OCI-M2 (cell line): Measurements from ENCODE around the gene MIB2.
"Not testable (repeated sequence)": the region's sequence is repeated elsewhere in the genome, so short reads cannot be mapped to it uniquely, and the experiment has no call there.

Experiments used
- DNase-seq: peaks from one replicate; lab custom pipeline; 2025; ENCODE audit not compliant: unreplicated experiment; lab: John Stamatoyannopoulos, UW

Gene MIB2

DNA sequence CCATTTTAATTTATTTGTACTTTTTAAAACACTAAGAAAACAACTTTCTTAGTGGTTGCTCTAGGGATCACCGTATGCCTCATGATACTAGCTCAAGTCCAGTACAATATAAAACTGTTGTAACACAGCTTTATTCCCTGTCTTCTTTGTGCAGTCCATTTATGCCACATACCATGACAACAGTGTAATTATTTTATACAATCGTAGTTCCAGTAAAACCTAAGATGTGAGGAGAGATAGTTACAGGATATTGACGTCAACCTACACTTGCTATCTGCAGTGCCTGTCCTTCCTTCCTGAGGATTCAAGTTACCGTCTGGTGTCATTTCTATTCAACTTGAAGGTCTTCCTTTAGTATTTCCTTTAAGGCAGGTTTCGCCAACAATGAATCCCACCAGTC, 31.0 kb downstream of the MIB2 start:
- DNase-seq: not testable (repeated sequence)

DNA sequence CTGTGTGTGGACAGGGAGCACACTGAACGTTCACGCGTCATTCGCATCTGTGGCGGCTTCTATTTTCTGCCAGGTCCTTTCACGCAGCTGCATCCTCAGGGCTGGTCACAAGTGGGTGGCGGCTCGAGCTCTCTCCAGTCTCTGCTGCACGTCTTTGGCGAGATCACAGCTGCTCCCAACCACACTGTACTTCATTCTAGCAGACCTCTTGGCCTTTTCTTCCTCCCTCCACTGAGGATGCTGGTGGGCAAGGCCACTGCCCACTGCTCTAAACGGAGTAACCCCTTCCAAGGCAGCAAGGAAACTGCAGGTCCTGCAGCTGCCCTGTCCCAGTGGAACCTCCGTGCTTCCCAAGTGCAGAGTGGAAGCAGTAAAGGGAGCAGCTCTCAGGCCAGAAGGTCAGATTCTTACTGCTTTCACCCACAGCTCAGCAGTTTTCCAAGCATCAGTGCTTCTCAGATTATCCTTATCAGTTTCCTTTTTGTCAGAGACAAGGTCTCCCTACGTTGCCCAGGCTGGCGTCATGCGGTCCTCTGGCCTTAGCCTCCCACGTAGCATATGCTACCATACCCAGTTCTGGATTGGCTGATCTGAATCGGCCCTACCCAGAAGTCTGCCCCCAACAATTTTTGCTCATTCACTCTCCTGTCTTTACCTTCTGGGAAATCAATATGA, 32.4 kb downstream of the MIB2 start:
- DNase-seq: peak; percentile 2

GRCh38 chr1:1648265-1648664, 33.0 kb downstream of the MIB2 start:
- DNase-seq: not testable (repeated sequence)

GRCh38 chr1:1658583-1659549, 43.6 kb downstream of the MIB2 start, which contains the start of gene CDK11B:
Gene CDK11B (minus strand): TSS chr1:1659004. CDS start chr1:1657485, 1,519 bp downstream.
- DNase-seq: peak; percentile 50

DNA sequence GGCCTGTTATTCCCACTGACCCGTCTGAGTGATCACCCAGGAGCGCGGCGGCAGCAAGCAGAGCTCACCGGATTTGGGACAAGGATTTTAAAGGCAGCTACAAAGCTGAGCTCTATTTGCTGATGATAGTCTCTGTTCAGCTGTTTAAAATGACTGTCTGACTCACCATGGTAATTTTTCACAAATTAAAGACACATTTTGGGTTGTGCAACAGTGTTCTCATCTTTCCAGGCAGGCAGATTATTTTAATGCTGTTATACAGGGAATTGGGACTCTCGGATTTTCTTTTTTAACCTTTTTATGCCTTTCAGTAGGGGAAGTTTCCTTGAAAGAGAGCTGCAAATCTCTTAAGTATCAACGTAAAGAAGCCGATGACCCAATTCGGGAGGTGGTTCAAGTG, 47.1 kb downstream of the MIB2 start:
- not testable (repeated sequence) for DNase-seq

- not testable (repeated sequence) for DNase-seq
Measured at GRCh38 chr1:1662830-1663560, 47.7 kb downstream of the MIB2 start.

DNA sequence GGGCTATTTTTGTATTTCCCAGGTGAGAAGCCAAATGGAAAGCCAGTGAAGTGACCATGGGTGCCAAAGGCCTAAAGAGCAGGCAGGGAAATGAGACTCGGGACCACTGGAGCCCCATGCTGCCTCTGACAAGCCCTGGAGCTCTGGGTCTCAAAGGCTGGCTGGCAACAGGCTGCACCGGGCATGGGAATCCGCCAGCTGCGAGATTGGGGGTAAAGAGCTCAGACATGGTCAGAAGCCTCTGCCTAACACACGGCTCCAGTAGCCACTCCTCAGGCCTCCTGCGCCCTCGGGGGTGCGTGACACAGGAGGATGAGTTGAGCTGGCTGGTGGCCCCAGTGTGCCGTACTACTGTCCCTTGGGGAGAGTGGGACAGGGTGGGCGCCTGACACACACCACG, 49.0 kb downstream of the MIB2 start:
- not testable (repeated sequence) for DNase-seq

DNA sequence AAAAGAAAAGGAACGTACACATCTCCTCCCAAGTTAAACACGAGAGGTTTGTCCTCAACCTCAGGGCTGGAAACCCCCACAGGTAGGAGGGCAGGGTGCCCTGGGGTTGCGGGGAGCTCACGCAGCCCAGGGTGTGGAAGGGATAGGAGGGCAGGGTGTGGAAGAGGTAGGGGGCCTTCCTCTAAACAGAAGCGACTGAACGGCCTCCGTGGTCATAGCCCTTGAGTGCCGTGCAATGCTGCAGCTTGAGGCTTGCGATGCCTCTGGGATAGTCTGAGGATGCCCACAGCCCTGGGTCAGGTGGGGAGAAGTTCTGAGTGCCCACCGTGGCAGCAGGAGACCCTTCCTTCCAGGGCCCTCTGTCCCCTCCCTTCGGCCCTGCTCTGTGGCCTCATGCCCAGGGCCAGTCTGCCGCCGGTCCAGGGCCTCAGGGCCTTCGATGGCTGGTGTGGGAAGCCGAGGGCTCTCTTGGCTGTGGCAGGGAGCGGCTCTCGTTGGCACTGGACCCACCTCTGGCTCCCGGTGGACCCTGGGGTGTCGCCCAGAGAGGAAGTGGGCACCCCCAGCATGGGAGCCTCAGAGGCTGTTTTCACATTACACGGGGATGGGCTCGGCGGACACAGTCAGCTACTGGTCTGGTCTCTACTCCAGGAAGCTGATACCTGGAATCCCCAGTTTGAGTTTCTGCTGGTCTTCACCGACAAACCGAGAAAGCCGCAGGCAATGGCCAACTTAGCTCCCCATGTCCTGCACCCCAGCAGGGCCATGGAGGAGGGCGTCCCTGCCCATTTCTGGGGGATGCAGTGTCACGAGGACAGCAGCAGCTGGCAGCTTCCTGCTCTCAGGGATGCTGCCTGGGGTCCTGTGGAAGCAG, 49.9 kb downstream of the MIB2 start:
- DNase-seq: no peak

DNA sequence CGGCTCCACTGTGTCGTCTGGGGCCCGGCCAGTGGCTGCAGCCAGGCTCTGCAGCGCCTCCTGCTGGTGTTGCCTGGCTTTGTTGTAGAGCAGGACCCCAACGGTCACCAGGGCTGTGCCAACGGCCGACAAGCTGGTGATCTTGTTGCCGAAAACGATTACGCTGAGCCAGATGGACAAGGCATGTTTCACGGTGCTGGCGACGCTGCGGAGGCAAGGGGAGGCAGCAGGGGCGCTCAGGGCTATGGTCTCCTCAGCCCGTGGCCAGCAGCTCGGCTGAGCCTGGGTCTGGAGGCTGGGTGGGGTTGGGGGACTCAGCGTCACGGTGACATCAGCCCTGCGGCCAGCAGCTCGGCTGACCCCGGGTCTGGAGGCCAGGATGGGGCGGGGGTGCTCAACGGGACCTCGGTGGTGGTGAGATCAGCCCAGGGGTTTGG, 50.5 kb downstream of the MIB2 start:
- DNase-seq: no peak

DNA sequence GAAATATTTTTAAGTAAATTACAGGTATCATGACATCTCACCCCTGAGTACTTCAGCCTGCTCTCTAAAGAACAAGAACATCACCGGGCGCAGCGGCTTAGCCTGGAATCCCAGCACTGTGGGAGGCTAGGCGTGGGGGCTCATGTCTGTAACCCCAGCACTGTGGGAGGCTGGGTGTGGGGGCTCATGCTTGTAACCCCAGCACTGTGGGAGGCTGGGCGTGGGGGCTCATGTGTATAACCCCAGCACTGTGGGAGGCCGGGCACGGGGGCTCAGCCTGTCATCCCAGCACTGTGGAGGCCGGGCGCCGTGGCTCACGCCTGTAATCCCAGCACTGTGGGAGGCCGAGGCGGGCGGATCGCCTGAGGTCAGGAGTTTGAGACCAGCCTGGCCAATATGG, 51.2 kb downstream of the MIB2 start:
- no peak for DNase-seq

DNA sequence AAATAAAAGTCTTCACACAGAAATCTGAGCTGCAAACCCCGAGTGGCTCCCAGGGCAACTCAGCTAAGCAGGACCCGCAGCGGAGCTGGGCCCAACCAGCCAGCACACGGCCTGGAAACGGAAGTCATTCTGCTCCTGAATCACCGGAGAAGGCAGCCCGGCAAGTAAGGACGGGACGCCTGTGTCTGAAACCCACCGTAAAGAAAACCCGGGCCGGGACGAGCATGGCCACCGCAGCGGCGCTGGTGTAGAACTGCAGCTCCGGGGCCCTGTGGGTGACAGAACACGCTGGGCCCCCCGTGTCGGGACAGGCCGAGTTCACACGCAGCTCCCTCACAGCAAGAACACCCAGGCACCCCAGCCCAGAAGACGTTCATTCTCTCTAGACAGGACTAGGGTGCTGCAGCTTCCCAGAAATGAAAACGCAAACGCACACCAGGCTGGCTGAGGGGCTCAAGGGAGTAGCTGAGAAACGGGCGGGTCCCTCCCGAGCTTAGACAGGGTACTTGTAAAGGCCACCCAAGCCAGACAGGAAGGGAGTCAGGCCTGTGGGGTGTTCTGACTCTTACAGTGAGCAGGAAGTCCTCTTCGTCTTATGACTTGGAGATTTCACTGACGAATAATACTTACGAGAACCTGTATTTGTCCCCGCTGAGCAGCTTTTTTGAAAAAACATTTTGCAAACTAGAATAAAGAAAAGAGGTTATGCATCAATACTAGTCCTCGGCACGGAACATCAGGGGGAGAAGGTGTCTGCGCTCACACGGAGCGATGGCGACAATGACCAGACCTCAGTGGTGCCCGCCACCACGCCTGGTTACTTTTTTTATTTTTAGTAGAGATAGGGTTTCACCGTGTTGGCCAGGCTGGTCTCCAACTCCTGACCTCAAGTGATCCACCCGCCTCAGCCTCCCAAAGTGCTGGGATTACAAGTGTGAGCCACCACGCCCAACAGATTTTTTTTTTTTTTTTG, 54.5 kb downstream of the MIB2 start:
- no peak for DNase-seq

DNA sequence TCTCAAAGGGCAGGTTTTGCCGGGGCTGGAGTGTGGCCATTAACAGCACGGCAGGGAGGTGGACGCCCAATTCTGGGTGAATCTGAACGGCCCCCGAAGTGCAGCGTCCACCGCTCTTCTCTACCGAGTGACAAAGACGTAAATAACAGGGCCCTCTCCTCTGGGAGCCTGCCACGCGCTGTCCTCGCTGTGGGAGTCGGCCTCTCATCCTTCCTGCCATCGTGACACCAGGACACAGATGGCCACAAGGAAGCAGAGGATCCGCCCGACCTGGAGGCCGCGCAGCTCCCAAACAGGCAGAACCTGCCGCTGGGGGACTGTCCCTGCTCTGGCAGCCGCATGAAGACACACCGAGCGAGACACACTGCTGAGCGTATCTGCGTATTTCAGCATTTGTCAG, 55.6 kb downstream of the MIB2 start:
- DNase-seq: no peak

DNA sequence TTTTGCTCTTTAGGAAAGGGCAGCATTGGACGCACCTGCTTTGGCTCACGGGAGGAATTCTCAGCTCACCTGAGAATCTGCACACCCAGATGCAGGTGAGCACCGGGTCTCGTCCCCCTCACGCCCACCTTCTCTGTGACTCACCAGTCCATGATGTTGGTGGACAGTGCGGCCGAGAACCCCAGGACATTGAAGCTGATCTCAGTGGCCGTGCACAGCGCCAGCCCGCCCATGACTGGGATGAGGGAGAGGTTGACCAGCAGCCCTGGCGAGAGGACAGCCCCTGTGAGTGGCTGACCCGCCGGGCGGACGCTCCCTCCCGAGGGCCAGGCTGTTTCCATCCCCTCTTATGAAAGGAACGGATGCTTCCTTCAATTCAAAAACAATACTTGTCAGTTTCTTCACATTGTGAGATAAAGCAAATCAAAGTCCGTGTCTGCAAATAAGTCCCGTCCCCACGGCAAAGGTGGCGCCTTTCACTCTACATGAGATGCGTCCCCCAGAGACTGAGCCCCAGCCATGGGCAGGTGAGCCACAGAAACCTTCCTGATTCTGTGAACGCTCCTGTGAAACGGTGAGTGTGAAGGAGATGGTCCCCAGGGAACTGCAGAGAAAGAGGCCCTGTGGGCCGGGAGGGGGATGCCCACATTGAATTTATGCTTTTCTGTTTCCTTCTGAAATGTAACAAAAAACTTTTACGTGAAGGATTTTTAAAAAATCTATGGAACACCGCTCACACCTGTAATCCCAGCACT, 56.2 kb downstream of the MIB2 start:
- no peak for DNase-seq

DNA sequence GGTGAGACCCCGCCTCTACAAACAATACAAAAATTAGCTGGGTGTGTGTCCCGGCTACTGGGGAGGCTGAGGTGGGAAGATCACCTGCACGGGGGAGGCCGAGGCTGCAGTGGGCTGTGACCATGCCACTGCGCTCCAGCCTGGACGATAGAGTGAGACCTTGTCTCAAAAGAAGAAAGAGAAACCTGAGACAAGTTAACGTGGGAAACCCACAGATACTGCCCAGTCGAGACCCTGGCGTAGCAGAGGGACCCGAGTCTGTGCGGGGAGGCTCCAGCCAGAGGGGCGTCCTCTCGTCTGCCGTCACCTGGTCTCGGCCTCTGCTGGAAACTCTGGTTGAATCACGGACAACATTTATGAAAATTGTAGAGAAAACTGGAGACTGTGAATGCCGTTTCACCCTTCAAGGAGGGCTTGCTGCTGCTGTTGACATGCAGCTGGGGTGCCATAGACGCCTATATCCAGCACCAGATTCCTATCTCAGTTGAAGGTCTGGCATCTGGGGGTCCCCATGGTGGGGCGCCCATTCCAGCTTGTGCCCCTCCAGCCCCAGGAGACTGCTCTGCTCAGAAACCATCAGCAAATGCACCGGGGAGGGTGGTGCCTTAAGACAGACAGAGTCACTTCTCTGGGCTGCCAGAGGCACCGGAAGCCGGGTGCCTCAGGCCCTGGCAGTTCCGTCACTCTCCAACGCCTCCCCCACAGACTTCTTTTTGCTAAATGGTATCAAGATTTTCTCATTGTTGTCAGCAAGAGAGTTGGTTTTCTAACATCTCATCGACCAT, 57.1 kb downstream of the MIB2 start:
- DNase-seq: no peak

DNA sequence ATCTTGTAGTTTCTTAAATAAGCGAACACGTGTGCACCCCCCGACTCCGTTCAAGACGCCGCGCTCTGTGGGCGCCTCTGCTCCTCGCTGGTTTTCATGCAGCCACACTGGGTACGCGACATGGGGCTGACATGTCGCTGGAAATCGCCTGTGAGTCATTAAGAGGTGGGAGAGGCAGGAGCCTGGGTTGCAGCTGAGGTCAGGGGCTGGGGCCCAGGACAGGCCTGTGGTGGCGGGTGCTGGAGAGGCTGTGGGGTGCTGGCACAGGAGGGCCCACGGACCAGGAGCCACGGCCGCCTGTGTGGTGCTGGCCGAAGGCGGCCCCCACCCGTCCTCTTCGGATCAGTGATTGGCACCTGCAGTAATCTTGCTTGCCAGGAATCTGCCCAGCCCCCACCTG, 59.5 kb downstream of the MIB2 start:
- not testable (repeated sequence) for DNase-seq

- DNase-seq: not testable (repeated sequence)
Measured at GRCh38 chr1:1675218-1675617, 59.9 kb downstream of the MIB2 start.

GRCh38 chr1:1676087-1676486, 60.8 kb downstream of the MIB2 start:
- DNase-seq: not testable (repeated sequence)
